NOMO-1 treated with dmso at 0.1 percent for 144 hours (cell line): Measurements from ENCODE around the gene SLC26A6.

Source experiments
- DNase-seq: peaks from one replicate; lab custom pipeline; 2025; ENCODE audit not compliant: unreplicated experiment; lab: John Stamatoyannopoulos, UW

SLC26A6 gene, protein sequence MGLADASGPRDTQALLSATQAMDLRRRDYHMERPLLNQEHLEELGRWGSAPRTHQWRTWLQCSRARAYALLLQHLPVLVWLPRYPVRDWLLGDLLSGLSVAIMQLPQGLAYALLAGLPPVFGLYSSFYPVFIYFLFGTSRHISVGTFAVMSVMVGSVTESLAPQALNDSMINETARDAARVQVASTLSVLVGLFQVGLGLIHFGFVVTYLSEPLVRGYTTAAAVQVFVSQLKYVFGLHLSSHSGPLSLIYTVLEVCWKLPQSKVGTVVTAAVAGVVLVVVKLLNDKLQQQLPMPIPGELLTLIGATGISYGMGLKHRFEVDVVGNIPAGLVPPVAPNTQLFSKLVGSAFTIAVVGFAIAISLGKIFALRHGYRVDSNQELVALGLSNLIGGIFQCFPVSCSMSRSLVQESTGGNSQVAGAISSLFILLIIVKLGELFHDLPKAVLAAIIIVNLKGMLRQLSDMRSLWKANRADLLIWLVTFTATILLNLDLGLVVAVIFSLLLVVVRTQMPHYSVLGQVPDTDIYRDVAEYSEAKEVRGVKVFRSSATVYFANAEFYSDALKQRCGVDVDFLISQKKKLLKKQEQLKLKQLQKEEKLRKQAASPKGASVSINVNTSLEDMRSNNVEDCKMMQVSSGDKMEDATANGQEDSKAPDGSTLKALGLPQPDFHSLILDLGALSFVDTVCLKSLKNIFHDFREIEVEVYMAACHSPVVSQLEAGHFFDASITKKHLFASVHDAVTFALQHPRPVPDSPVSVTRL

DNA sequence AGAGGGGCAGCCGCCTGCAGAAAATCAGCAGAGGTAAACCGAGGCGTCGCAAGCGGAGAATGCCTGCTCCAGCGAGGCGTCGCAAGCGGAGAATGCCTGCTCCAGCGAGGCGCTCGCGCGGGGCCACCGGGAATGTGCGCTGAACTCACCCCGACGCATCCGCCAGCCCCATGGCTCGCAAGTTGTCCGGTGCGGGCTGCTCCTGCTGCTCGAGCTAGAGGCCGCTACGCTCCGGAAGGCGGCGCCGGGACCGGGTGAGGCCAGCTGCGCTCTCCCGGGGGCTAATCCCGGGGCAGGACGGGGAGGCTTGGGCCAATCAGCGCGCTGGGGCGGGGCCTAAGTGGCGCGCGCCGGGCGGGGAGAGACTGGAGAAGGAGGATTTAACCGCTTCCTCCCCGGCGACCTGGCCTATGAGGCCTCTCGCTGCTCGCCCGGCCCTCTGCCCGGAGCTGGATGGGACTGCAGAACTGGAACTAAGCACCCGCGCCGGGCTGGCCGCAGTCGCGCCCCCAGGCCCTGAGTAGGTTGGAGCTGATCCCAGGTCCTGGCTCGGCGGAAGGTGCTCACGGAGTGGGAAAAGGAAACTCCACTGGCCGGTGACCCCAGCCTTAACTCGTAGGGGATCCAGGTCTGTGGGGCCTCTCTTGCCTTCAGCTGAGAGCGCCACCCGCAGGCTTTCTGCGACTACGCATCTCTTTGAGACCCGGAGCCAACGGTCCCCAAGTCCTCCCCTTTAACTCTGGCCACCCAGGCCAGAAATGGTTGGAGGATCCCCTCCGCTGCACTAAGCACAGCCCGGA lies at the start of gene SLC26A6:
TSS of gene SLC26A6 (minus strand) at position 240 of the 800 bp plus-strand sequence. CDS start at position 172, 68 bp downstream.
- peak; percentile 93 for DNase-seq

DNA sequence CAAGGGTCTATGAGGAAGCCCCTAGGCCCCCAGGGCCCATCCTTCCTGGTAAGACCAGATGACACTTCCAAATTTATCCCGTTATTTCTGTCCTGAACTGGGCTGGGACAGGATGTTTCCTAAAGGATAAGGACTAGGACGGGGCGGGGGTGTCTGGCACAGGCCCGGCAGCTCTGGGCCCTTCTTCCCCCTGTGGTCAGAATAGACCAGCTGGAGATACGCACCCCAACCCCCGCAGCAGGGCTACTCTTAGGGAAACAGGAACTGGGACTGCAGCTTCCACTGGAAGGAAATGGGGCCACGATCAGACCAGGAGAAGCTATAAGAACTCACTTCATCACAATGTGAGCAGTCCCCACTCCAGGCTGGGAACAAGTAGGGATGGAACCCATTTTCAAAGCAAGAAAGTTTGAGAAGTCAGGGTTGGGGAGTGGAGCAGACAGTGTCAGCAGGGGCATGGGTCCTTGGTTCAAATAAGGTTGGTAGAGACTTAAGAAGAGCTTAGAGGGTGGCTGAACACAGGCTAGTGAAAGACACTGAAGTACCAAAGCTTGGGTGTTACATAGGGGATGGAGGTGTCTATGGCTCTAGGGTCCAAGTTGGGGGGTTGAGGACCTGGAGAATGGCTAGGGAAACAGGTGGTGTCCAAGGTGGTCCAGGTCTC lies 49.4 kb upstream of the SLC26A6 start:
- no peak for DNase-seq

GRCh38 chr3:48684054-48684349 lies 48.7 kb upstream of the SLC26A6 start:
- no peak for DNase-seq

DNA sequence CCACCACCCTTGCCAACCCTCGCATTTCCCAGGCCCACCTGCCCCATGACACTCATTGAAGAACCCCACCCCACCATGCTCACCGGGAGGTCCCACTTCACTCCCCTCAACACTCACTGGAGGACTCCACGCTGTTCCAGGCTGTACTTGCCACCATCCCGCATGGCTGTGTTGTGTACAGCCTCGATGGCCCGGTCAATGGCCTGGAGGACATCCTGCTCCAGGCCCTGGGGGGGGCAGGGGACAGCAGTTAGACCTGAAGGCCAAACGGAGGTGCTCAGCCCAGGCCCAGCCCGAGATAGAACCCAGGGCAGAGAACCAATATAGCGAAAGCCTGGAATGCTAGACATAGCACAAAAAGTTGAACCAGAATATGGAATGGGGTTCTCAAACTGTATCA lies 47.5 kb upstream of the SLC26A6 start:
- no peak for DNase-seq

DNA sequence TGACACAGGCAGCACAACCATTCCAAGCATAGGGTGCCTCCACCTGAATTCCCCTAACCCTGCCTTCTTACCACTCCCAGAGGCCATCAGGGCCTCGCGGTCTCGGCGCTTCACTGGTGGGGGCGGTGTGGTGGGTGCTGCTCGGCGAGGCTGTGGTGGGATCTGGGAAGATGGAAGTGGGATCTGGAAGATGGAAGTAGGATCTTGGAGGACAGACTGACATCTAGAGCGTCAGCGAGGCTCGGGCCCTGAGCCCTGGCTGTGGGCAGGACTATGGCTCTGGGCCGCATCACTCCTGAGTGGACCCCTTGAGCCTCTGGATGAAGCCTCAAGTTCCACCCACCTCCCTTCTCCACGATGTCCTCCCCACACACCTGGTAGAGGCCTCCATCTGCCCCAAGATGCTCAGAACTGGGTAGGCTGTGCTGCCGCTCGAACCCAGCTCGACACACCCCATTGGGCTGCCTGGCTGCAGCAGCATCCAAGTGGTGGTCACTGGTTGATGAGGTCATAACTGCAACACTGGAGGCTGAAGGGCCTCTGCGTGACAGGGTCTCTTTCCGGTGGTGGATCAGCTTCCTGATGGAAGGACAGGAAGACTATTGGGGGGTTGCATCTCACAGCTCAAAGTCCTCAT lies 46.8 kb upstream of the SLC26A6 start:
- no peak for DNase-seq

GRCh38 chr3:48681541-48681880 lies 46.2 kb upstream of the SLC26A6 start:
- DNase-seq, result no peak

DNA sequence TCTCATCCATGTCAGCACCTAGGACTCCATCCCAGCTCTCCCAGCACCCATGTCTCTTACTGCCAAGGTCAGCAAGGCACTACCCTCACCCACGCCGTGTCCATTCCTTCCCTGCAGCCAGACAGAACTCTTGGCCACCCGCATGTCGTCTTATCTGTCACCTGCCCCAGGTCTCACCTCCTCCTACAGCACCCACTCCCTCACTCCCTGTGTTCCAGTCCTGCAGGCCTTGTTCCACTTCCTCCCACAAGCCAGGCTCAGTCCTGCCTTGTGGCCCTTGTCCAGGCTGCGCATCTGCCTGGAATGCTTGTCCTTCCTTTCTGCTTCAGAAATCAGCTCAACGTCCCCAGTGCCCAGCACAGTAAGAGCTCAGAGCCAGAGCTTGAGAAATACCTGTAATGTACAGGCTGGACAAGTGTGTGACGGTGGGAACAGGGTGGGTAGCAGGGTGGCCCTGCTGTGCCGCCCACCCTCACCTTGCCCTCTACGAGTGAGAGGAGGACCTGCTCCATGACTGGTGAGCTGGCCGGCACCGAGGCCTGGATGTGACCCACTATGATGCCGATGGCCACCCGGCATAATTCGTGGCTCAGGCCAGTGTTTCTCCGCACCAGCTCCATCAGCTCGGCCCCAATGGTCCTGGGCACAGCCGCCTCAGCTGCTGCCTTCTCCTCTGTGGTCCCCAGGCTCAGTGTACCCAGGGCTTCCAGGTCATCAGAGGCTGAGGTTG lies 45.7 kb upstream of the SLC26A6 start:
- DNase-seq, result no peak

- DNase-seq, result no peak
These were observed 44.4 kb upstream of the SLC26A6 start for GRCh38 chr3:48679411-48680391.

GRCh38 chr3:48678566-48679380 lies 43.5 kb upstream of the SLC26A6 start:
- DNase-seq, result no peak

- DNase-seq, result no peak
These were observed 42.8 kb upstream of the SLC26A6 start for GRCh38 chr3:48678056-48678455.

DNA sequence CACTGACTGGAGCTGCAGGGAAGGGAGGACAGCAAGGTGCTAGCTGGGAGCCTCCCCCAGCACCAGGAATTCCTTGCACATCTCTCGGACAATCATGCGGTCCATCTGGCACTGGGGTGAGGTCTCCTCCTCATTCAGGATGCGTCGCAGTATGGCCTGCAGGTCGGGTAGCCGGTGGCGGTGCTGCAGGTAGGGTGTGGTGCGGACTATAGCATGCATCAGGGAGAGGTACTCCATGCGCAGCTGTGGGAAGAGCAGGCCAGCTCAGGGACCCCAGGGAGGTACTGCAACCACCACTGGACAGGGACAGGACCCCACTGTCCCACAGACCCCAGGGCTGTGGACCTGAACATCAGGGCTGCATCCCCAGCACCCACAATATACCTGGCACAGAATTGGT lies 39.2 kb upstream of the SLC26A6 start:
- no peak for DNase-seq

DNA sequence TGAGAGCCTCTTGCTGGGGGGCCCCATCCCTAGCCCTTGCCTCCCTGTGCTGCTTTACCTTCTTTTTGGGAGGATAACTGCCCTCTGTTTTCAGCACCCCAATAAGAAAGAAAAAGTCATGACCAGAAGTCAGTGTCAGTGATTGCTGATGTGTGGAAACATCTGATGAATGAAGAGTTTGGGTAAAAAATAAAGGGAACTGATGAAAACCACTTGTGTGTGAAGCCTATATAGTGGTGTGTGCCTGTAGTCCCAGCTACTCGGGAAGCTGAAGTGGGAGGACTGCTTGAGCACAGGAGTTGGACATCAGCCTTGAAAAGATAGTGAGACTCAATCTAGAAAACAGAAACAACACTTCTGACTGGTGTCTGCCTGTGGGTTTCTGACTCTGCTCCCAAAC lies 37.3 kb upstream of the SLC26A6 start:
- no peak for DNase-seq

- DNase-seq, result no peak
These were observed 29.7 kb upstream of the SLC26A6 start for GRCh38 chr3:48664929-48665328.

DNA sequence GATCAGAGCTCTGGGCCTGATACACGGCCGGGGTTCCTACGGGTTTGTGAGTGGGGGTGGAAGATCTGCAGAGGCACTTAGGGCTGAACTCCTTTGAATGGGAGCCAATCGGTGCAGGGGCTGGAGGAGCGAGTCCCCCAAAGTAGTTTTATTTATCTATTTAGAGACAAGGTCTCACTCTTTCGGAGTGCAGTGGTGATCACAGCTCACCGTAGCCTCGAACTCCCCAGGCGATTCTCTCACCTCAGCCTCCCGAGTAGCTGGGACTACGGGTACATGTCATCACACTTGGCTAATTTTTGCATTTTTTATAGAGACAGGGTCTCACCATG lies 29.0 kb upstream of the SLC26A6 start:
- no peak for DNase-seq

DNA sequence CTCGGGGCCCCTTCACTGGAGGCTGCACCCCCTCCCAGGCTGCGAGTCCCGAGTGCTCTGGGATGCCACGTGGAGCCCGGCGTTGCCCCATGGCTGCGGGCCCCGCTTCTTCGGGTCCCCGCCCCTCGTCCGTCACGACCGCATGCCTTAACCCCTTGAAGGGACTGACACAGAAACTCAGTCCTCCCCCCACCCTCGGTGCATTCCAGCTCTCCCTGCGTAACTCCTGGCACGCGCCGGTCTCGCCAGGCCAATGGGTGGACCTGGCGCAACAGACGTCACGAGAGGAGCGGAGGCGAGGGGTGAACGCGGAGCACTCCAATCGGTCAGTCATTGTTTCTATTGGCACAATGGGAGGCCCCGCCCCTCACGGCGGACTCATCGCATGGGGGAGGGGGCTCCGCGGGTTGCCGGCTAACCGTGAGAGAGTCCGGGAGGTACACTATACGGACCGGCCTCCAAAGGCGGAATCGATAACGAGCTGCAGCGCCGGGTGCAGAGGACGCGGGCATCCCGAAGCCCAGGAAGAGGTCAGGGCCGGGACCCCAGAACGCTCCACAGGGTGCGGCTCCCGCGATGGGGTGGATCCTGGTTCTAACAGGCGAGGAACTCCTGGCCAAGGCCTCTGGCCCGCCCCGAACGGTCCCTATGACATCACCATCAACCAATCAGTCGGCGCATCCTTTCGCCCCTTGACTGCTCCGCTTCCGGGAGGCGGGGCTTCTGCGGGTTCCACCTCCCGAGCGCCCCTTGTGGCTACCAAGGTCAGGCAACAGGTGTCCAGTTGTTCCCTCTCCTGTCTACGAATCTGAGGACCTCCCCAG lies 28.4 kb upstream of the SLC26A6 start:
- DNase-seq, result peak; percentile 82

GRCh38 chr3:48662753-48663488 lies 27.7 kb upstream of the SLC26A6 start, which contains the start of gene CELSR3:
Gene CELSR3 (minus strand): TSS chr3:48662886. CDS start chr3:48662634, 252 bp downstream.
- no peak for DNase-seq
